HEK293 (cell line): Measurements from ENCODE around the gene UCK2.

Experiments
- CTCF ChIA-PET: fragments of 350-600 bp; formaldehyde crosslinking; extraction: SDS; loops from one replicate; lab custom pipeline; 2021; ENCODE audit warnings: antibody characterized with exemption; lab: Yijun Ruan, JAX
- POLR2A ChIA-PET: fragments of 300-600 bp; formaldehyde crosslinking; extraction: SDS; loops from one replicate; lab custom pipeline; 2020; ENCODE audit warnings: antibody characterized with exemption, inconsistent platforms; lab: Yijun Ruan, JAX
- H3K27ac ChIP-seq: fragments of 200-500 bp; sonication (Bioruptor generic); 2 replicates; pipeline ENCODE4 v1.5.1; 2014; ENCODE audit warnings: low read depth, low read length, control low read depth, inconsistent platforms; ENCODE audit errors: extremely low read depth
- H3K36me3 ChIP-seq, 2 experiments: fragments of 200-500 bp in 1 of 2; sonication (Bioruptor generic) in 1 of 2; 1 replicate in 1 of 2; 2 replicates in 1 of 2; pipeline ENCODE4 v1.5.1; 2014 to 2017; ENCODE audit warnings: inconsistent platforms in 2 of 2, low read length in 2 of 2; ENCODE audit not compliant: control insufficient read depth in 2 of 2, insufficient read depth in 1 of 2
- H3K4me1 ChIP-seq: fragments of 200-500 bp; sonication (Bioruptor generic); 2 replicates; pipeline ENCODE4 v1.5.1; 2014; ENCODE audit warnings: mild to moderate bottlenecking, low read length, inconsistent platforms; ENCODE audit not compliant: control insufficient read depth, insufficient read depth
- H3K4me3 ChIP-seq: 2 replicates; pipeline ENCODE4 v1.5.1; 2011; ENCODE audit warnings: low read depth, mild to moderate bottlenecking, control low read depth, low read length, moderate library complexity
- H3K9me3 ChIP-seq: fragments of 200-500 bp; sonication (Bioruptor generic); 2 replicates; pipeline ENCODE4 v1.5.1; 2014; ENCODE audit warnings: low read depth, low read length, inconsistent platforms; ENCODE audit not compliant: control insufficient read depth, insufficient read depth
- BCL6B ChIP-seq: fragments of 450-650 bp; formaldehyde crosslinking; IDR thresholded peaks from 2 replicates; pipeline ENCODE4 v1.5.1; 2017; ENCODE audit warnings: missing biosample characterization, missing genetic modification characterization
- GFI1B ChIP-seq: fragments of 450-650 bp; formaldehyde crosslinking; IDR thresholded peaks from 2 replicates; pipeline ENCODE4 v1.5.1; 2016; ENCODE audit warnings: missing biosample characterization, missing genetic modification characterization
- GLI2 ChIP-seq: fragments of 450-650 bp; formaldehyde crosslinking; IDR thresholded peaks from 2 replicates; pipeline ENCODE4; 2017; ENCODE audit warnings: missing biosample characterization, missing genetic modification characterization, low read depth, borderline replicate concordance
- HOXA7 ChIP-seq: sonication (generic); formaldehyde crosslinking; IDR thresholded peaks from 2 replicates; pipeline ENCODE4 v1.8.1; 2022; ENCODE audit warnings: missing genetic modification reagents, borderline replicate concordance
- IKZF3 ChIP-seq: fragments of 450-650 bp; IDR thresholded peaks from 2 replicates; pipeline ENCODE4 v1.5.0; 2018; ENCODE audit warnings: missing biosample characterization, mild to moderate bottlenecking, missing genetic modification characterization, moderate library complexity
- PRDM2 ChIP-seq: fragments of 450-650 bp; formaldehyde crosslinking; IDR thresholded peaks from 2 replicates; pipeline ENCODE4 v1.5.1; 2016; ENCODE audit warnings: missing biosample characterization, missing genetic modification characterization, borderline replicate concordance
- REPIN1 ChIP-seq: fragments of 450-650 bp; formaldehyde crosslinking; IDR thresholded peaks from 2 replicates; pipeline ENCODE4 v1.5.1; 2017; ENCODE audit warnings: missing biosample characterization, missing genetic modification characterization, low read depth
- ZBTB49 ChIP-seq: fragments of 450-650 bp; formaldehyde crosslinking; IDR thresholded peaks from 2 replicates; pipeline ENCODE4 v1.5.1; 2016; ENCODE audit warnings: missing biosample characterization, missing genetic modification characterization, low read depth
- ZFHX2 ChIP-seq: fragments of 450-650 bp; formaldehyde crosslinking; conservative IDR thresholded peaks from 2 replicates; pipeline ENCODE4 v1.5.1; 2016; ENCODE audit warnings: missing biosample characterization, missing genetic modification characterization
- ZFP69B ChIP-seq: fragments of 450-650 bp; formaldehyde crosslinking; IDR thresholded peaks from 2 replicates; pipeline ENCODE4 v1.5.1; 2016; ENCODE audit warnings: missing biosample characterization, missing genetic modification characterization
- ZNF112 ChIP-seq: fragments of 450-650 bp; formaldehyde crosslinking; IDR thresholded peaks from 2 replicates; pipeline ENCODE4 v1.5.0; 2017; ENCODE audit warnings: missing biosample characterization, missing genetic modification characterization
- ZNF223 ChIP-seq: fragments of 450-650 bp; formaldehyde crosslinking; IDR thresholded peaks from 2 replicates; pipeline ENCODE4 v1.5.1; 2016; ENCODE audit warnings: missing biosample characterization, missing genetic modification characterization
- ZNF280D ChIP-seq: fragments of 450-650 bp; formaldehyde crosslinking; IDR thresholded peaks from 2 replicates; pipeline ENCODE4 v1.5.1; 2016; ENCODE audit warnings: missing biosample characterization, missing genetic modification characterization
- ZNF311 ChIP-seq: fragments of 450-650 bp; formaldehyde crosslinking; IDR thresholded peaks from 2 replicates; pipeline ENCODE4 v1.5.1; 2017; ENCODE audit warnings: missing biosample characterization, missing genetic modification characterization, borderline replicate concordance
- ZNF362 ChIP-seq: fragments of 450-650 bp; formaldehyde crosslinking; IDR thresholded peaks from 2 replicates; pipeline ENCODE4 v1.5.1; 2016; ENCODE audit warnings: missing biosample characterization, missing genetic modification characterization
- ZNF37A ChIP-seq: fragments of 450-650 bp; IDR thresholded peaks from 2 replicates; pipeline ENCODE4 v1.5.1; 2018; ENCODE audit warnings: missing biosample characterization, missing genetic modification characterization
- ZNF677 ChIP-seq: fragments of 450-650 bp; IDR thresholded peaks from 2 replicates; pipeline ENCODE4 v1.5.0; 2018; ENCODE audit warnings: missing biosample characterization, mild to moderate bottlenecking, missing genetic modification characterization, moderate library complexity
- ZNF837 ChIP-seq: fragments of 450-650 bp; formaldehyde crosslinking; IDR thresholded peaks from 2 replicates; pipeline ENCODE4 v1.5.1; 2016; ENCODE audit warnings: missing biosample characterization, missing genetic modification characterization
- TF ChIP-seq, protein P1 (sequence below): fragments of 450-650 bp; formaldehyde crosslinking; IDR thresholded peaks from 2 replicates; pipeline ENCODE4 v1.5.1; 2016; ENCODE audit warnings: missing biosample characterization, missing genetic modification characterization

Gene UCK2

GRCh38 chr1:165958306-165958705 is 130.9 kb downstream of the UCK2 start (continued):
- TF ChIP-seq REPIN1 (tag by site-specific recombination), result no peak
- no peak for TF ChIP-seq ZNF311 (tag by site-specific recombination)
- TF ChIP-seq ZNF223, result no peak

DNA sequence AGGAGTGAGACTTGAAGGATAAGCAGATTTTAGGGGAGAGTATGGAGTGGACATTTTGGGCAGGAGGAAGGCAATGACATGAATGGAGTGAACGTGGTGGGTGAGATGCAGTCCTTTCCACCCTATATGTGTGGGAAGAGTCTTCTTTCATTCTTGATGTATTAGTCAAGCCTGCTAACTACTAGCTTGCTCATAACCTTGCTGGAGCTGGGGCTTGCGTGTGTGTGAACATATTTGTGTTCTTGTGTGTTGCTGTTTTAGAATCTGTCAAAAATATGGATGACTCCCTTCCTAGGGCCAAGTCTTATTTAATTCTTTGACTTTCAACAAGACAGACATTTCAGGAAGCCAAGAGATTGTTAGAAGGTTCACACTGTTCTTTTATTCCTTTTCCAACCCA is 132.7 kb downstream of the UCK2 start:
- Histone ChIP-seq H3K4me1 (no peaks in the 10 kb centered on the region), H3K27ac (no peak overlapping the region), H3K4me3 (no peak overlapping the region), H3K36me3 (no peaks in the 10 kb centered on the region), H3K9me3 (no peaks in the 10 kb centered on the region)
- POLR2A ChIA-PET, result no interaction called here
- CTCF ChIA-PET, result interaction anchor here (0.6 to 1.5 kb wide), 2 partner anchors 87 to 367 kb away, joined by 3 to 4 read pairs; no protein-coding TSS in a partner anchor
- TF ChIP-seq ZNF837 (tag by site-specific recombination) (no peak), ZFP69B (tag by site-specific recombination) (no peak), ZNF37A (no peak), GFI1B (tag by site-specific recombination) (no peak), GLI2 (tag by site-specific recombination) (no peak), ZNF362 (no peak), ZFHX2 (no peak), ZNF112 (tag by site-specific recombination) (no peak), HOXA7 (CRISPR knock-in tag) (no peak), BCL6B (tag by site-specific recombination) (no peak), ZNF677 (no peak), ZNF280D (no peak), IKZF3 (tag by site-specific recombination) (no peak), PRDM2 (no peak), ZBTB49 (tag by site-specific recombination) (no peak)
- TF ChIP-seq, protein P1, sequence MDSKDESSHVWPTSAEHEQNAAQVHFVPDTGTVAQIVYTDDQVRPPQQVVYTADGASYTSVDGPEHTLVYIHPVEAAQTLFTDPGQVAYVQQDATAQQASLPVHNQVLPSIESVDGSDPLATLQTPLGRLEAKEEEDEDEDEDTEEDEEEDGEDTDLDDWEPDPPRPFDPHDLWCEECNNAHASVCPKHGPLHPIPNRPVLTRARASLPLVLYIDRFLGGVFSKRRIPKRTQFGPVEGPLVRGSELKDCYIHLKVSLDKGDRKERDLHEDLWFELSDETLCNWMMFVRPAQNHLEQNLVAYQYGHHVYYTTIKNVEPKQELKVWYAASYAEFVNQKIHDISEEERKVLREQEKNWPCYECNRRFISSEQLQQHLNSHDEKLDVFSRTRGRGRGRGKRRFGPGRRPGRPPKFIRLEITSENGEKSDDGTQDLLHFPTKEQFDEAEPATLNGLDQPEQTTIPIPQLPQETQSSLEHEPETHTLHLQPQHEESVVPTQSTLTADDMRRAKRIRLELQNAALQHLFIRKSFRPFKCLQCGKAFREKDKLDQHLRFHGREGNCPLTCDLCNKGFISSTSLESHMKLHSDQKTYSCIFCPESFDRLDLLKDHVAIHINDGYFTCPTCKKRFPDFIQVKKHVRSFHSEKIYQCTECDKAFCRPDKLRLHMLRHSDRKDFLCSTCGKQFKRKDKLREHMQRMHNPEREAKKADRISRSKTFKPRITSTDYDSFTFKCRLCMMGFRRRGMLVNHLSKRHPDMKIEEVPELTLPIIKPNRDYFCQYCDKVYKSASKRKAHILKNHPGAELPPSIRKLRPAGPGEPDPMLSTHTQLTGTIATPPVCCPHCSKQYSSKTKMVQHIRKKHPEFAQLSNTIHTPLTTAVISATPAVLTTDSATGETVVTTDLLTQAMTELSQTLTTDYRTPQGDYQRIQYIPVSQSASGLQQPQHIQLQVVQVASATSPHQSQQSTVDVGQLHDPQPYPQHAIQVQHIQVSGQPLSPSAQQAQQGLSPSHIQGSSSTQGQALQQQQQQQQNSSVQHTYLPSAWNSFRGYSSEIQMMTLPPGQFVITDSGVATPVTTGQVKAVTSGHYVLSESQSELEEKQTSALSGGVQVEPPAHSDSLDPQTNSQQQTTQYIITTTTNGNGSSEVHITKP (tag by site-specific recombination), result no peak
